Thyroid gland (tissue), 4 donors: ENCODE data around the gene PCDHGC3. TPM values are rescaled to one million over a fixed set of nuclear protein-coding genes. Genes with fewer than 3 reads are reported as not detected.

Experiments used
- DNase-seq, 2 donors: peaks; one replicate each; pipeline ENCODE4 v3.0.0-alpha.2; 2019
- H3K27ac ChIP-seq, 3 donors: fragments of 200-600 bp; sonication (generic); 1 replicate in 2 of 3; 2 replicates in 1 of 3; pipeline ENCODE4 v1.5.1; 2016 to 2019; ENCODE audit warnings: mild to moderate bottlenecking in 1 of 3, moderate library complexity in 1 of 3
- H3K27me3 ChIP-seq: fragments of 200-600 bp; sonication (generic); one replicate; pipeline ENCODE4 v1.5.1; 2019
- H3K36me3 ChIP-seq, 2 donors: fragments of 200-600 bp; sonication (generic); one replicate each; pipeline ENCODE4 v1.5.1; 2016 to 2019
- H3K4me1 ChIP-seq, 2 donors: fragments of 200-600 bp; sonication (generic); one replicate each; pipeline ENCODE4 v1.5.1; 2017 to 2019
- H3K4me3 ChIP-seq, 3 donors: fragments of 200-600 bp; sonication (generic); replicated peaks in 1 of 3; 1 replicate in 2 of 3; 2 replicates in 1 of 3; pipeline ENCODE4 v1.5.1; 2016; ENCODE audit warnings: mild to moderate bottlenecking in 1 of 3
- H3K9me3 ChIP-seq: fragments of 200-600 bp; sonication (generic); one replicate; pipeline ENCODE4 v1.5.1; 2017
- CTCF ChIP-seq, 6 experiments: fragments of 200-600 bp in 3 of 6; fragments of 450-650 bp in 3 of 6; sonication (generic) in 3 of 6; IDR thresholded peaks; one replicate each; pipeline ENCODE4 v1.5.1; 2016 to 2019; ENCODE audit warnings: antibody characterized with exemption in 6 of 6, mild to moderate bottlenecking in 2 of 6, inconsistent platforms in 1 of 6, moderate library complexity in 1 of 6
- POLR2A ChIP-seq, 2 donors: fragments of 450-650 bp; IDR thresholded peaks; one replicate each; pipeline ENCODE4 v1.6.1; 2017; ENCODE audit warnings: antibody characterized with exemption in 2 of 2, mild to moderate bottlenecking in 2 of 2, moderate library complexity in 1 of 2
- WGBS, 2 donors: methylation state at CpG; one replicate each; pipeline ENCODE4 v1.1.5; 2017; 5-methylcytosine and 5-hydroxymethylcytosine counted together
- intact Hi-C: fragments of 100-400 bp; cut with DNase I; formaldehyde crosslinking; loops from one replicate; pipeline ENCODE4 v1.15.1; 2023
- total RNA-seq, 4 donors: library from RNA; depleted of rRNA; stranded (reverse); fragments of >200 nt; gene quantifications; one replicate each; pipeline ENCODE4 v1.2.3, GENCODE V29; 2016

Gene PCDHGC3
- total RNA-seq, 4 donors from 2014 or later = 24.7 to 31.5 (median 27.6) TPM

GRCh38 chr5:141434006-141434405 is 41.8 kb upstream of the PCDHGC3 start:
- Histone ChIP-seq H3K27me3 (no peaks in the 10 kb centered on the region), H3K36me3 (no peaks in the 10 kb centered on the region), H3K27ac (no peak overlapping the region), H3K4me3 (no peak overlapping the region), H3K4me1 (no peaks in the 10 kb centered on the region), H3K9me3 (no peaks in the 10 kb centered on the region)
- TF ChIP-seq CTCF (IDR thresholded peaks at IDR 0.05) = no peak
- TF ChIP-seq POLR2A (IDR thresholded peaks at IDR 0.05) = no peak
- intact Hi-C loops = no loop called here
- 75 to 90% methylated on average over 2 of the region's 2 CpGs for WGBS, 2 donors
- no peak for DNase-seq

- TF ChIP-seq CTCF (IDR thresholded peaks at IDR 0.05) (no peak), POLR2A (IDR thresholded peaks at IDR 0.05) (no peak)
- Histone ChIP-seq H3K4me1 (no peaks in the 10 kb centered on the region), H3K9me3 (no peaks in the 10 kb centered on the region), H3K36me3 (no peaks in the 10 kb centered on the region), H3K27ac (no peak overlapping the region), H3K27me3 (no peaks in the 10 kb centered on the region), H3K4me3 (no peak overlapping the region)
- DNase-seq = no peak
- intact Hi-C loops = no loop called here
- WGBS, 2 donors = 91 to 99% methylated on average over 2 of the region's 2 CpGs
Measured at GRCh38 chr5:141437221-141437620, 38.5 kb upstream of the PCDHGC3 start.

GRCh38 chr5:141439411-141440141 is 36.2 kb upstream of the PCDHGC3 start:
- Histone ChIP-seq H3K4me3 (no peak overlapping the region), H3K36me3 (no peaks in the 10 kb centered on the region), H3K27me3 (no peaks in the 10 kb centered on the region), H3K27ac (no peak overlapping the region), H3K9me3 (no peaks in the 10 kb centered on the region), H3K4me1 (no peaks in the 10 kb centered on the region)
- intact Hi-C loops = no loop called here
- DNase-seq = no peak
- TF ChIP-seq POLR2A (IDR thresholded peaks at IDR 0.05) (no peak), CTCF (IDR thresholded peaks at IDR 0.05) (no peak)
- 75 to 77% methylated on average over 10 of the region's 10 CpGs for WGBS, 2 donors

- H3K4me1 ChIP-seq = no peaks in the 10 kb centered on the region
- 95 to 96% methylated on average over 9 of the region's 9 CpGs for WGBS, 2 donors
- no peak for TF ChIP-seq POLR2A (IDR thresholded peaks at IDR 0.05)
- no peak for TF ChIP-seq CTCF (IDR thresholded peaks at IDR 0.05)
- no peak overlapping the region for H3K4me3 ChIP-seq
- H3K9me3 ChIP-seq = no peaks in the 10 kb centered on the region
- intact Hi-C loops = no loop called here
- DNase-seq = no peak
- no peaks in the 10 kb centered on the region for H3K36me3 ChIP-seq
- no peak overlapping the region for H3K27ac ChIP-seq
- no peaks in the 10 kb centered on the region for H3K27me3 ChIP-seq
Measured at GRCh38 chr5:141440341-141440740, 35.4 kb upstream of the PCDHGC3 start.

- Histone ChIP-seq H3K36me3 (no peaks in the 10 kb centered on the region), H3K9me3 (no peaks in the 10 kb centered on the region), H3K4me1 (no peaks in the 10 kb centered on the region), H3K4me3 (no peak overlapping the region), H3K27ac (no peak overlapping the region), H3K27me3 (no peaks in the 10 kb centered on the region)
- TF ChIP-seq CTCF (IDR thresholded peaks at IDR 0.05) (no peak), POLR2A (IDR thresholded peaks at IDR 0.05) (no peak)
- 45 to 68% methylated on average over 40 to 45 of the region's 50 CpGs for WGBS, 2 donors
- no peak for DNase-seq
- intact Hi-C loops = no loop called here
Measured at GRCh38 chr5:141441571-141442170, 34.1 kb upstream of the PCDHGC3 start.
